GM18517 (cell line): Measurements from ENCODE around the gene GBX2.

Experiments used
- ATAC-seq: cut with Tn5 transposase; IDR thresholded peaks from one replicate; pipeline ENCODE4 v1.9.1; 2021; ENCODE audit warnings: mild to moderate bottlenecking, moderate library complexity; ENCODE audit not compliant: unreplicated experiment

GBX2 gene

DNA sequence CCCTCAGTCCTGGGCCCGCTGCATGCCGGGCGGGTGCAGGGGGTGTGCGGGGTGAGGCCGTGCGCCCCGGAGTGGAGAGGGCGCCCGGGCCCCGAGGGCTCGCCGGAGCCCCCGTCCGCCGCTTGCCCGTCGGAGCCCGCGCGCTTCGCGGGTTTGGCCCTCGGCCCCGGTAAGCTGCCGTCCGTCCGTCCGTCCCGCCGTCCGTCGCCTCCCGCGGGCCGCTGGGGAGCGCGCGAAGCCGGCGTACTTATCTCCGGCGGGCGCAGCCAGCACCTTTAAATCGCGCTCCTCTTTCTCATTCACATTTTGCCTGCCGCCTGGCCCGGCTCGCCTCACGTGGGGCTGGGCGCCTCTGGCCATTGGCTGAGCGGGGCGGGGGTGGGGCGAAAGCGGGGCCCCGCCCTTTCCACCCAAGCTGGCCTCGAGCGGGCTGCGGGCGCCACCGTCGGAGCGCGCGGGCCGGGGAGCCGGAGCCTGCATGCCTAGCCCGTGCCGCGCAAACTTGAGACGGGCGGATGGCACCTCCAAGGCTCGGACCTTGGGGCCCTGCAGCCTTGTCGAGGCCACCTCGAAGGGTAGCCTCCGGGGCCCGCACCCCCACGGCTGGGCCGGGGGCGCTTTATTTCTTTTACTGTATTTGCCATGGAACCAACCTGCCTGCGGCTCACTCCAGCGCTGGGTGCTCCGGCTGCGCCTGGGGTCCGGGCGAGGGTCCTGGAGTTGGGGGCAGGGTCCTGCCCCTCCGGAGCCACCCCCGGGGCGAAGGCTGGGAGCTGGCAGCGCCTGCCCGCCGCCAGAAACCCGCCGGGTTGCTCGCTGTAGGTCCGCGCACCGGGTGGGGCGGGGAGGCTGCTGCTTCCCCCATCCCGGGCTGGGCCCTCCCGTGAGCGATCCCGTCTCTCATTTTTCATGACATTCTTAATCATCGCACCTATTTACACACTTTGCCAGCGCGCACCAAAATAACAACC lies at the start of gene GBX2:
Gene GBX2, minus strand, starts transcription at position 277 of the 971 bp plus-strand sequence. CDS start 415 bp downstream, outside the sequence.
- no peak for ATAC-seq

DNA sequence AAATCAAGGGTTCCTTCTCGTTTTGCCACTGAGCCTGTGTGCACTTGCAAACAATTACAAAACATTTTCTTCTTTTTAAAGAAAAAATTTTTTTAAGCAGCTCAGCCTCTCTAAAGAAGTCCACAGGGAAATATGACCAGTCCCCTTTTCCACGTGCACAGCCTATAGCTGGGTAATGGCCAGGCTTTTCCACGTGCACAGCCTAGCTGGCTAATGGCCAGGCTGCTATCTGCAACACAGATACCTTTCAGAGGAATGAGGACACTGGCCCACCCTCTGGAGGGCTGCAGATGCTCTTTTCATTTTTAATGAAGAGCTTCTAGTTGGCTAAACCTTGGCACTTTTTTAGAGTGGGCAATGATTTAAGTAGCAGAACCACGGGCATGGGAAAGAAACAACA lies 49.7 kb upstream of the GBX2 start:
- ATAC-seq, result no peak

DNA sequence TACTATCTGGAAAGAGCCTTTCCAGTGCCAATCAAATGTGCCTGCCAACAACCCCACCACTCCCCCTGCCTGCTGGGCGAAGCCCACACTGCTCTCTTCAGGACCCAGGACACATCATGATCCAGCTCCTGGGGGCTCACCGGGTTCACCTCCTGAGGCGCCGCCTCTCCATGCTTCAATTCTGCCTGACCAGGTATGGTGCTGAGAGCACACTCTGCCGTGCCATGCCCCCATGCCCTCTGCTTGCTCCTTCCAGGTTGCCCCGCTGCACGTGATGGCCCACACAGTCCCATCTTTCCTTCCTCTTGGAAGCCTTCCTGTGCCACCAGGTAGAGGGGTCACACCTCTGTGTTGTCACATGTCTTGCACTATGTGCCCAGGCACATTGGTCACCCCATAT lies 48.5 kb upstream of the GBX2 start:
- ATAC-seq, result no peak

DNA sequence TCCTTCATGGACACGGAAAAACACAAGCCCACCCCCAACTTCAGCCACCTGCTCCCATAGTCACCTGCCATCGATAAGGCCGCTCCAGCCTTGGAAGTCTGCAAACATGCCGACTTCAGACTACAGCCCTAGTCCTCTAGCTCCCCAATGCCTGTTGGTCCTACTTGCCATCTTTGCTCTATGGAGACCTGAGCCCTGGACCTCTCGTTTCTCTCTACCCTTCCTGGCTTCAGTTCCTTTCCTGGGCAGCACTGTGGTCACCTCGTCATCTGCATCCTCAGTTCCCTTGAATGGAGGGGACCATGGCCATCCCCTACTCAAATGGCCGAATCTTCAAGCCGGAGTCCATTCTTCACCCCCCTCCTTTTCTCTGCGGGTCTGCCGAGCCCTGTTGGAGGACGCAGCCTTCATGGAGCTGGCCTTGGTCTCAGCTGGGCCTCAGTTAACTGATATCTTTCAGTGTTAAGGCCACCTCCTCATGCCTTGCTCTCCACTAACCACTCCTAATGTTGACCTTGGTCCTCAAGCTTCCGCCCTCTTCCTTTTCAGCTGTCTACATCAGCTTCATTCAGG lies 47.7 kb upstream of the GBX2 start:
- ATAC-seq, result no peak

- ATAC-seq, result no peak
Observed at GRCh38 chr2:236215196-236215595, 47.0 kb upstream of the GBX2 start.

DNA sequence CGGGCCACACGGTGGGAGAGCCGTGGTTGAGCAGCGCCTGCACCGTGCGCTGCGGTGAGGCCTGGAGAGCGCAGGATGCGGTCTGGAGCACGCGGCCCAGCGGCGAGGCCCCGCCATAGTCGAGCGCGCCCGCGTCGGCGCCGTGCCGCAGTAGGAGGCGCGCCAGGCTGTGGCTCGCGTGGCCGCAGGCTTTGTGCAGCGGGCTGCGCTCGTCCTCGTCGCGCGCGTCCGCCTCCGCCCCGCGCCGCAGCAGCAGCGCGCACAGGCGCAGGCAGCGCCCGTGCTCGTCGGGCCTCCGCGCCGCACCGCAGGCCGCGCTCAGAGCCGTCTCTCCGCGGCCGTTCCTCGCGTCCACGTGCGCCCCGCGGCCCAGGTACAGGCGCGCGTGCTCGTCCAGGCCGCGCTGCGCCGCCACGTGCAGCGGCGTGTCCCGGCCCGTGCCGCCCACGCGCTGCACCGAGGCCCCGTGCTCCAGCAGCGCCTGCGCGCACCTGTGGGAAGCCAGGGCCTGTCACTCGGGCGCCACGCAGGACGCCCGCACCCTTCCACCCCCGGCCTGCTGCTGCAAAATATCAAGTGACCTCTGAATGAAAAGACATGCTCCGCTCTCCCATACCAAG lies 46.3 kb upstream of the GBX2 start:
- no peak for ATAC-seq

DNA sequence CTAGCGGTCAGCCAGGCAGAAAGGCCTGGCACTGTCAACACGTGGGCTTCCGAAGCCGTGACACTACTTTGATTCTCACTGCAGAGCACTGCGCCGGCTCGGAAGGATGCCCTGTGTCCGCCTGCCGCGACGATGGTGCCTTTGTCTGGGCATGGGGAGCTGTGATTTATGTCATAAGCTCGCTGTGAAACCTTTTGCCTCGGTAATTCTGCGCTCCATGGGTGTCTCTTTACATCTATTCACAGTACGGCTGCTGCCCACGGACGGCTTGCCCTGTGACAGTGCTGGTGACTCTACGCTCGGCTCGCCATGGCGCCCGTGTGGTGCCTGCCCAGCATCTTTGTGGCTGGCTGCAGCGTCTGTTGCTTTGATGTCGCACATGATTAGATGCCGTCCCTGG lies 43.1 kb upstream of the GBX2 start:
- ATAC-seq, result no peak

DNA sequence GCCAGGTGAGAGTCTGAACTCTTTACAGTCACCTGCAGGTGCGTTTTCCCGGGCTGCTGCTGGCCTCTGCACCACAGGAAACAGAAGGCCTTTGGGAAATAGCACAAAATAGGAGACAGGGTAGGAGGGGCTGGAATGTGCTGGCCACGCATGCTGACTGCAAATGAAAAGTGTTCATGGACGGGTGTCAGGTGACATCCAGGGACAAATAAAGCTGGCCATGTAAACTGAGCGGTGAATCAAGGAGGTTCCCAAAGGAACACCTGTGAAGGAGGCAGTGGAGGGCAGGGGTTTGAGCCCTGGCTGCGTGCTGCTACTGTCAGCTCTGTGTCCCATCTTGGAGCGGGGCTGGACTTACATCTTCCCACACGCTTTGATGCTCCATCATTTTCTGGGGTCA lies 42.4 kb upstream of the GBX2 start:
- ATAC-seq, result no peak

- no peak for ATAC-seq
Observed at GRCh38 chr2:236209996-236210395, 41.8 kb upstream of the GBX2 start.

- ATAC-seq, result no peak
Observed at GRCh38 chr2:236209535-236209934, 41.3 kb upstream of the GBX2 start.

- ATAC-seq, result no peak
Observed at GRCh38 chr2:236208019-236208926, 40.1 kb upstream of the GBX2 start.

GRCh38 chr2:236207472-236207871 lies 39.3 kb upstream of the GBX2 start:
- ATAC-seq, result no peak

GRCh38 chr2:236205867-236206645 lies 37.9 kb upstream of the GBX2 start:
- no peak for ATAC-seq

- ATAC-seq, result no peak
Observed at GRCh38 chr2:236204953-236205352, 36.8 kb upstream of the GBX2 start.

DNA sequence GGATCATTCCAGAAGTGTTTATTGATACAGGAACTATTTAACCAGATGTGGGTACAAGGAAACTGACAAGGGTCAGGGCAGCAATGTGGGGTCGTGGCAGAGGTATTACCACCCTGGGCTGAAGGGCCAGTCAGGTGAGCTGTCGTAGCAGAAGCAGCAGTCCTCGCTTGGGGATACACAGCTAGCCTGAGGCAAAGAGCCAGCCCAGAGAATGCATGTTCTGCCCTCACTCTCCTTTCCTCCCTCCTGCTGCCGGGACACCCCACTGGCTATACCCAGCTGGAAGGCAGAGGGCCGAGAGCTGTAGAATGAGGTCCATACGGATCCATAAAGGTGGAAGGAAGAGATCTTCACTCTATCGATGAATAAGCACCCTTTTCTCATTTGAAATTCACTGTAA lies 32.2 kb upstream of the GBX2 start:
- ATAC-seq, result no peak

DNA sequence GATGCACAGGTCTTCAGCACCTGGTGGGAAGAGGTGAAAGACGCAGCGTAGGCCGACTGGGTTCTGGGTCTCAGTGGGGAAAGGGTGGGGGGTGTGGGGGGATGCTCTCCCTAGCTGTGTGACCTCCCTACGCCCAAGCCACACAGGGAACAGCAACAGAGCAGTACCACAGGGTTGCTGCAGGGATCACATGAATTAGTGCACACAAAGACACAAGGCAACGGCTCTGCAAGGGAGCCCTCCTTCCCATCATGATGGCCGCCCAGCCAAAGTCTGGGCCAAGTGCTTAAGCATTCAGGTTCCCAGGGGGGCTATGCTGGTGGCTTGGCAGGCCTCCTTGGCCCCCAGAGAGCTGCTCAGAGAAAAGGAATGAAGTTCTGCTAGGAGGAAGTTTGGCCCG lies 28.2 kb upstream of the GBX2 start:
- no peak for ATAC-seq

DNA sequence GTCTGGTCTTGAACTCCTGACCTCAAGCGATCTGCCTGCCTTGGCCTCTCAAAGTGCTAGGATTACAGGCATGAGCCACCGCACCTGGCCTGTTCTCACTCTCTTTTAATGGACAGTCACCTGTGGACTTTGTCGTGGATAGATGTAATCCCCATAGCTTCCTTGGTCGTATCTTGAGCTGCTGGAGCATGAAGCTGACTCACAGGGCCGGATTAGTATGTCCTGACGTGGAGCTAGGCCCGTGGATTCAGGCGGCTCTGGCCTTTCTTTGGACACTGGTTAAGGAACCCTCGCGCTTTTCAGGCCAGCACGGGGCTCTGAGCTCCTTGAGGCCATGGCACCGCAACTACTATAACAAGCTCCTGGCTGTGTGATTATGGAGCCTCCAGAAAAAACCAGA lies 27.5 kb upstream of the GBX2 start:
- no peak for ATAC-seq

- no peak for ATAC-seq
Observed at GRCh38 chr2:236194786-236195185, 26.6 kb upstream of the GBX2 start.

GRCh38 chr2:236193026-236193425 lies 24.8 kb upstream of the GBX2 start:
- no peak for ATAC-seq

DNA sequence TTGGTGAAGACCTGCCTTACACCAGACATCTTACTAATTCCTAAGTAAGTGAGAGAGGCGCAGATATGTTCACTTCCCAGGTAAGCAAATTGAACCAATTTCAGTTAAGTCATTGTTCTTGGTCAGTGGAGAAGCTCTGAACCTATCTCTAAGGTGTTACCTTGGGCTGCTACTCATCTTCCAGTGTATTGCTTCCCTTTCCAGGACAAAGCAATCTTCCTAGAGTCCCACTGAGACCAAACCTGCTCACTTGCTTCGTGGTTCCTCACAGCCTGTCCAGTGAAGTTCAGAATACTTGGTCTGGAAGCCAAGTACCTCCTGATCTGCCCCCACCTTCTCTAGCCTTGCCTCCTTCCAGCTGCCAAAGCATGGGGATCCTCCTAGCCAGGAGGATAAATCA lies 22.5 kb upstream of the GBX2 start:
- ATAC-seq, result no peak
